ENCODE measurements around the gene SLC12A4. TPM values are rescaled to one million over a fixed set of nuclear protein-coding genes. Genes with fewer than 3 reads are reported as not detected.

The SLC12A4 gene
- total and polyA plus RNA-seq, 2 of the 13 experiments (the other 11 are each of a cell fraction or from before 2014, with no cell fraction given), result 65.1 to 84.3 TPM

DNA sequence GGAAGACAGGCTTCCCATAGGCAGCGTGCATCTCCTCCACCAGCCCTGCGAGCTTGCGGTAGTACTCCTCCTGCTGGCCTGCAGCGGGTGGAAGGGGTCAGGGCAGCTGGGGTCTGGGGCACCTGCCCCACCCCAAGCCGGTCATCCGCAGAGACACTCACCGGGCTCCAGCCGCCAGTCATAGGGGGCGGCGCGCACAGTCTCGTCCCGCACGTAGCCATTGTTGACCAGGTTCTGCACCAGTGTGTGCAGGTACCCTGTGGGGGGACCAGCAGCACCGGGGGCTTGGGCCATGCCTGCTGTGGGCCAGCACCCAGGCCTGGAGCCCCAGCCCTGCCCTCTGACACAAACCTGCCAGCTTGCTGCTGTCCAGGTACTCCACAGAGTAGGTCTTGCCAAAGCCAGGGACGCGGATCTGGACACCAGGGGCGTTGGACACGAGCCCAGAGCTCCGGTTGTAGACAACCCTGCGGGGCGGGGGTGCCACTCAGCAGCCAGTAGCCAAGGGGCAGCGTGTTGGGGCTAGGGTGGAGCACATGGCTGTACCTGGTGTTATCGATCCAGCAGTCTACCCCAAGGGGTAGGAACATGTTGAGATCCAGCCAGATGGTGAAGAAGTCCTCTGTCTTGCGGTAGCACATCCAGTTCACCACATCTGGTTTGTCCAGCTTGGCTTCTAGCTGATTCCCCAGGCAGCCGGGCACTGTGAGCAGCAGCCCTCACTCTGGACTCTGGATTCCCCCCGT lies 25.8 kb downstream of the SLC12A4 start (continued):
- TF ChIP-seq ZIK1 (CRISPR knock-in tag; IDR thresholded peaks at IDR 0.05; ENCODE audit: borderline replicate concordance, low read depth), result 0 out of 2 replicates have a peak, but pooled peaks have one; percentile 48
- no peak for TF ChIP-seq ZBED4 (CRISPR knock-in tag; IDR thresholded peaks at IDR 0.05; ENCODE audit: borderline replicate concordance)
- no peak for TF ChIP-seq DNMT3B (CRISPR knock-in tag; conservative IDR thresholded peaks at IDR 0.05)
- TF ChIP-seq, protein P1, sequence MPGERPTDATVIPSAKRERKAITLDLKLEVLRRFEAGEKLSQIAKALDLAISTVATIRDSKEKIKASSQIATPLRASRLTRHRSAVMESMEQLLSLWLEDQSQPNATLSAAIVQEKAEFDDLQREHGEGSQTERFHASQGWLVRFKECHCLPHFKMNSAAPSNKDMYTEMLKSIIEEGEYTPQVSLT (CRISPR knock-in tag; IDR thresholded peaks at IDR 0.05; ENCODE audit: borderline replicate concordance, low read depth), result no peak
- 0 out of 2 replicates have a peak, but pooled peaks have one; percentile 15 for TF ChIP-seq KLF11 (CRISPR knock-in tag; IDR thresholded peaks at IDR 0.05)
- no peak for TF ChIP-seq FLYWCH1 (CRISPR knock-in tag; IDR thresholded peaks at IDR 0.05)
- no peak for TF ChIP-seq ZNF30 (CRISPR knock-in tag; IDR thresholded peaks at IDR 0.05)
- no peak for TF ChIP-seq RELA (CRISPR knock-in tag; IDR thresholded peaks at IDR 0.05)
- no peak for TF ChIP-seq ZKSCAN1 (IDR thresholded peaks at IDR 0.05; ENCODE audit: low read length)
- TF ChIP-seq ZNF382 (CRISPR knock-in tag; IDR thresholded peaks at IDR 0.05; ENCODE audit: borderline replicate concordance), result no peak
- no peak for TF ChIP-seq MTF1 (CRISPR knock-in tag; IDR thresholded peaks at IDR 0.05)
- TF ChIP-seq ZNF724P (CRISPR knock-in tag; IDR thresholded peaks at IDR 0.05; ENCODE audit: borderline replicate concordance), result no peak
- peak; percentile 56; the same call in 1 of the 2 replicates for TF ChIP-seq ZBTB20 (CRISPR knock-in tag; IDR thresholded peaks at IDR 0.05; ENCODE audit: borderline replicate concordance, low read depth)
- 0 out of 2 replicates have a peak, but pooled peaks have one; percentile 6 for TF ChIP-seq ZNF333 (CRISPR knock-in tag; IDR thresholded peaks at IDR 0.05; ENCODE audit: borderline replicate concordance)
- TF ChIP-seq, protein P2, sequence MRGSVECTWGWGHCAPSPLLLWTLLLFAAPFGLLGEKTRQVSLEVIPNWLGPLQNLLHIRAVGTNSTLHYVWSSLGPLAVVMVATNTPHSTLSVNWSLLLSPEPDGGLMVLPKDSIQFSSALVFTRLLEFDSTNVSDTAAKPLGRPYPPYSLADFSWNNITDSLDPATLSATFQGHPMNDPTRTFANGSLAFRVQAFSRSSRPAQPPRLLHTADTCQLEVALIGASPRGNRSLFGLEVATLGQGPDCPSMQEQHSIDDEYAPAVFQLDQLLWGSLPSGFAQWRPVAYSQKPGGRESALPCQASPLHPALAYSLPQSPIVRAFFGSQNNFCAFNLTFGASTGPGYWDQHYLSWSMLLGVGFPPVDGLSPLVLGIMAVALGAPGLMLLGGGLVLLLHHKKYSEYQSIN (CRISPR knock-in tag; IDR thresholded peaks at IDR 0.05; ENCODE audit: borderline replicate concordance), result no peak
- TF ChIP-seq HNRNPL (IDR thresholded peaks at IDR 0.05; ENCODE audit: low read depth, low read length), result peak; percentile 71; the same call in 1 of the 2 replicates
- TF ChIP-seq FOXJ3 (CRISPR knock-in tag; IDR thresholded peaks at IDR 0.05; ENCODE audit: borderline replicate concordance), result no peak
- TF ChIP-seq ZKSCAN8 (CRISPR knock-in tag; IDR thresholded peaks at IDR 0.05; ENCODE audit: borderline replicate concordance), result no peak
- TF ChIP-seq ZNF570 (CRISPR knock-in tag; IDR thresholded peaks at IDR 0.05; ENCODE audit: borderline replicate concordance), result no peak
- TF ChIP-seq KAT8 (CRISPR knock-in tag; IDR thresholded peaks at IDR 0.05), result no peak
- no peak for TF ChIP-seq IRF2 (CRISPR knock-in tag; IDR thresholded peaks at IDR 0.05)
- TF ChIP-seq ZMYM3 (CRISPR knock-in tag; IDR thresholded peaks at IDR 0.05), result 0 out of 2 replicates have a peak, but pooled peaks have one; percentile 0
